Midbrain (tissue), 1 donor: ENCODE results near the gene PPAT.
"Not testable (repeated sequence)": the region's sequence is repeated elsewhere in the genome, so short reads cannot be mapped to it uniquely, and the experiment has no call there.

Source experiments
- DNase-seq: peaks from one replicate; lab custom pipeline; 2025; lab: John Stamatoyannopoulos, UW

Gene PPAT

GRCh38 chr4:56435140-56435926 lies at the start of gene PPAT:
Gene PPAT, minus strand, starts transcription at chr4:56435615. Its CDS starts 138 bp downstream, at chr4:56435477.
- peak; percentile 97 for DNase-seq

- DNase-seq = no peak
Measured at GRCh38 chr4:56480691-56481090, 45.3 kb upstream of the PPAT start.

DNA sequence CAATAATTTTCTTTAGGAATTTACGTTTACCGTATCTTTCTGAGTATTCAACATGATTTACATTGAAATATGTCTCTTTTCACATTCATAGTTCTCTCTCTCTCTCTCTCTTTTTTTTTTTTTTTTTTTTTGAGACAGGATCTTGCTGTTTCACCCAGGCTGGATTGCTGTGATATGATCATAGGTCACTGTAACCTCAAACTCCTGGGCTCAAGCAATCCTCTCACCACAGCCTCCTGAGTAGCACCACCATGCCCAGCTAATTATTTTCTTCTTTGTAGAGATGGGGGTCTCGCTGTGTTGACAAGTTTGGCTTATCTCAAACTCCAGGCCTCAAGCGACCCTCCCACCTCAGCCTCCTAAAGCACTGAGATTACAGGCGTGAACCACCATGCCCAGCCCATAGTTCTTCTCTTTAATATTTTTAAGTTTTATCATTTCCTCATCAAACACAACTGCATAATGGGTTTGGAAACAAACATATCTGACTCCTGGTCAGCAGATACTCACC lies 41.8 kb upstream of the PPAT start:
- no peak for DNase-seq

DNA sequence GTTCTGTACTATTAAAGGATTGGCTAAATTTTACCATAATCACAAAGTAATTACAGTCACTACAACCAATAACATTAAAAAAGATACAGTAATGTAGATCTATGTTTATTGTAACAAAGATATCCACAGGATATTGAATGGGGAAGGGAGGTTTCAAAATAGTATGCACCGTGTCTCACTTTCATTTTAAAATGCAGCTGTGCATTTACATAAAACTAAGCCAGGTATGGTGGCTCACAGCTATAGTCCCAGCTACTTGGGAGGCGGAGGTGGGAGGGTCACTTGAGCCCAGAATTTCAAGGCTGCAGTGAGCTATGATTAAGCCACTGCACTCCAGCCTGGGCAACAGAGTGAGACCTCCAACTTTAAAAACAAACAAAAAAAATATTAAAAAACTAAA lies 40.5 kb upstream of the PPAT start:
- DNase-seq = no peak

- DNase-seq = no peak
Measured at GRCh38 chr4:56469489-56470210, 34.2 kb upstream of the PPAT start.

DNA sequence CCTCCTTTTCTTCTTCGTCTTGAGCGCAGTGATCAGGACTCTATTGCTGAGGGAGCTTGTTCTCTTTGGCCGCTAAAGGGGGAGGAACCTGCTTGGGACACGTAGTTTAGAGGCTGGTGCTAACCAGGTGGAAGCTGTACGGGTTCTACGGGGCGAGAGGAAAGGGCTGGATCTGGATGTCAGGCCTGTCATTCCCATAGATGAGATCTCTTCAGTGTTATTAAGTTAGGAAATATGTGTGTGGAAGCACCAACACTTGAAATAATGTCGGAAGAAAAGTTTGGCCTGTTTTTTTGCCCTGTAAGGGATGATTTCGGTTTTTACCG lies 32.6 kb upstream of the PPAT start:
- peak; percentile 48 for DNase-seq

DNA sequence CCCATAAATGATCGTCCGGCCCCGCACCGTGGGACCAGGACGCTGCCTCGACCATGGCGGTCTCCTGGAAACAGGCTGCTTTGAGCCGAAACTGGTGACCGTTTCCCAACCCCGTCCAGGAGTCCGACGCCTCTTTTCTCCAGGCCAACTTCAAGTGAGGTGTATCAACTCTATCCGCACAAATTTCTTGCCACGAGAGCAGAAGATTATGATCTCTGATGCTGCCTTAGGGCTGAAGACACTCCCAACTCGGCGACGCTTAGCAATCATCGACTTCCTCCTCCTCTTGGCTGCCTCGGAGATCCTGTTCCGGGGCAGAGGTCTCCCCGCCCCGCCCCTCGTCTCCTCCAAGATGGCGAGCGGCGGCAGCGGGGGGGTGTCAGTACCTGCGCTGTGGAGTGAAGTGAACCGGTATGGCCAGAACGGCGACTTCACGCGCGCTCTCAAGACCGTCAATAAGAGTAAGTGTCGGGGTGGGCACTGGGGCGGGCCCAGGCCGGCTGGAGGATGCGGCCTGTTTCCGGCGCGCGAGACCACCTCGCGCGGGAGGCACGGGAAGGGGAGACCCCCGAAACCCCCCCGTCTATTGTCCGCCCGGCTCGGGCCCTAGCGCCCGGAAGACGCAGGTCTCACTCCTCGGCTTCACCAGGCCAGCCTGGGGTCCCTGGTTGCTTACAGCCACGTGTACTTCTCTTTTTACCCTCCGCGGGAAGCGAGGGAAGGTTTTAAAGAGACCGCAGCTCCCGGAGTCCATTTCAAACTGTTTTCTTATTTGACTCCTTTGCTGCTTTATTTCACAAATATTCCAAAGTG lies 32.1 kb upstream of the PPAT start, which contains the start of gene SRP72:
Gene SRP72, plus strand, starts transcription at position 334 of the 813 bp plus-strand sequence. Its CDS starts 19 bp downstream, at position 353.
- DNase-seq = peak; percentile 91

DNA sequence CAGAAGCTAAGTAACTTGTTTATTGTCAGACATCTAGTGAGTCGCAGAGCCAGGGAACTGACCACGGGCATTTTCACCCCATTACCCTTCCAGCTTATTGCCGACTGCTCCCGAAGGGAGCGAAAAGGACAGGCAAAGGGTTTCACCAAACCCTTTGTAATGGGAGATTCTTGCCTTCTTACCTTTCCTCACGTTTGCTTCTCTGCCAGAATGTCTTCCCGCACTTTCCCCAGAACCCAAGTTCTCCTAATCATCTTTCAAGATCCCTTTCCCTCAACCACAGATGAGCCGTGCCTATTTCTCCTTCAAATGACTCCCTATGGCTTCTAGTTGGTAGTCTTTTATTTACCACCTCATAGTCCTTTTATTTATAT lies 31.5 kb upstream of the PPAT start:
- peak; percentile 61 for DNase-seq

DNA sequence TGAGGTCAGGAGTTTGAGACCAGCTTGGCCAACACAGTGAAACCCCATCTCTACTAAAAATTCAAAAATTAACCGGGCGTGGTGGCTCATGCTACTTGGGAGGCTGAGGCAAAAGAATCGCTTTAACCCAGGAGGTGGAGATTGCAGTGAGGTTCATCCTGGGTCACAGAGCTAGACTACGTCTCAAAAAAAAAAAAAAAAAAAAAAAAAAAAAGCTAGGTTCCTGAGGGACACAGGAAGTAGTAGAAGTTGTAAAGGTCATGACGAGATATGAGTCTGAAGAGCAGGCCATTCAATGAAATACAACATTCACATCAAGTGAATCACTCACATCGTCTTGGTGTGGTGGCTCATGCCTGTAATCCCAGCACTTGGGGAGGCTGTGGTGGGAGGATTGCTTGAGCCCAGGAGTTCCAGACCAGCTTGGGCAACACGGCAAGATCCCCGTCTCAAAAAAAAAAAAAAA lies 30.9 kb upstream of the PPAT start:
- not testable (repeated sequence) for DNase-seq

DNA sequence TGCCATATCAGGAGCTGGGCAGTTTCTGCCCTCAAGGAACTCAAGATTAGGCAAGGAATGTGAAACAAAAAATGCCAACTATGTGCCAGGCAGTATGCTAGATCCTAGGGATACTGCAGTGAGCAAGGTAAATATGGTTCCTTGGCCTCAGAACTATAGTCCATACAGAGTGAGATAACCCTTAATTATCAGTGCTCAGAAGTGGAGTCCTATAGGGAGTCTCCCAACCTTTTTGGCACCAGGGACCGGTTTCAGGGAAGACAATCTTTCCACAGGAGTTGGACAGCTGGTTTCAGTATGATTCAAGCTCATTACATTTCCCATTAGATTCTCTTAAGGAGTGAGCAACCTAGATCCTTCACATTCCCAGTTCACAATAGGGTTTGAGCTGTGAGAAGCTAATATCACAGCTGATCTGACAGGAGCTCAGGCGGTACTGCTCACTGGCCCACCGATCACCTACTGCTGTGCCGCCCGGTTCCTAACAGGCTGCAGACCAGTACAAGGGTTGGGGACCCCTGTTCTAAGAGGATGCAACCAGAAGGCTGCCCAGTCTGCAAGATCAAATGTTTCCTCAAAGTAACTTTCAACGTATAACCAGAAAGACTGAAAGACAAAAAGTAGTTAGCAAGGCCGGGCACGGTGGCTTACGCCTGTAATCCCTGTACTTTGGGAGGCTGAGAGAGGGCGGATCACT lies 30.3 kb upstream of the PPAT start:
- DNase-seq = no peak

DNA sequence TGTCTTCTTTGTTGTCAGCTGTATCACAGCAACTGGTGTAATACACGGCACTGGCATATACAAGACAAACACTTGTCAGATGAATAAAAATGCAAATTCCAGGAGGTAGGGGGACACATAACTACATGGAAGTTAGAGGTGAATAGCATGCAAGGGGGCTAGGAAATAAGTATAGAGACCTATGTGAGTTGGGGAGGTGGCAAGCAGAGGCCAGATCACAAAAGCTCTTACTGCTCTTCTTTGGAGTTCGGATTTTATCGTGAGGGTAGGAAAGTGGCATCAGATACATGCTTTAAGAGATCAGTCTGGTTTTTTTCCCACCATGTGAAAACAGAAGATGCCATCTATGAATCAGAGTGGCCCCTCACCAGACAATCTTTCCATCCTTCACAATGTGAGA lies 29.2 kb upstream of the PPAT start:
- no peak for DNase-seq

DNA sequence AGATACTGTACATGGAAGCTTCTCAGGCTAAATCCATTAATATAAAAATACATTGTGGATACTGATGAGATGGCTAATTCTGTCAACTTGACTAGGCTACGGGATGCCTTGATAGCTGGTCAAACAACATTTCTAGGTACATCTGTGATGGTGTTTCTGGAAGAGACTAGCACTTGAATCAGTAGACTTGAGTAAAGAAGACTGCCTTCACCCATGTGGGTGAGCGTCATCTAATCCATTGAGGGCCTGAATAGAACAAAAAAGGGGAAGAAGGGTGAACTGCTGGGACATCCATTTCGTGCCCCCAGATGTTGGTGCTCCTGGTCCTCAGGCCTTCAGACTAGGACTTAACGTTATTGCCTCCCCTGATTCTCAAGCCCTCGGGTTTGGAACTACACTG lies 28.3 kb upstream of the PPAT start:
- no peak for DNase-seq

DNA sequence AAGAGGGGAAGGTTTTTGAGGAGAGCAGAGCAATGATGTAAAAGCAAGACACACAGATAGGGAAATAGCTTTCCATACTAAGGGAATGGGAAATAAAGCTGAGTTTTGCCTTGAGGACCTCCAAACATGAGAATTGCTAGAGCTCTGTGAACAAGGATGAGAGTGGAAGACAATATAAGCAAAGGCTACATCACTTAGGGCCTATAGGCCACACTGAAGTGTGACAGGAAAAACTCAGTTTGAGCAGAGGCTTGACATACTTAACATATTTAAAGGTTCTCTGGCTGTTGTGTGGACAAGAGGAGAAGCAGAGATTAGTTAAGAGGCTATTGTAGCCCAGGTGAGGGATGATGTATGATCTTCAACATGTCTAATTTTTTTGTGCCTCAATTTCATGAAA lies 26.7 kb upstream of the PPAT start:
- no peak for DNase-seq

DNA sequence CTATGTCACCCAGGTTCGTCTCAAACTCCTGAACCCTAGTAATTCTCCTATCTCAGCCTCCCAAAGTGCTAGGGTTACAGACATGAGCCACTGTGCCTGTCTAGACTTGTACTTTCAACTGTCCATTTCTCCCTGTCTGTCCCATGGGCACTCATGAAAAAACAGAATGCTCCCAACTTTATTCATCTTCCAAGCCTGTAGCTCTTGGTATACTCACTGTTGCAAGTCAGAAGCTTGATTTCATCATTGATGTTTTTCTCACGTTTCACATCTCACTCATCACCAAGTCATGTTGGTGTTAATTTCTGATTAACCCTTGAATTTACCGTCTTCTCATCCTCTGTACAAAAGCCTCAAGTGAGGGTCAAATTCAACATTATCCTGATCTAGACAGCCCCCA lies 24.7 kb upstream of the PPAT start:
- no peak for DNase-seq

DNA sequence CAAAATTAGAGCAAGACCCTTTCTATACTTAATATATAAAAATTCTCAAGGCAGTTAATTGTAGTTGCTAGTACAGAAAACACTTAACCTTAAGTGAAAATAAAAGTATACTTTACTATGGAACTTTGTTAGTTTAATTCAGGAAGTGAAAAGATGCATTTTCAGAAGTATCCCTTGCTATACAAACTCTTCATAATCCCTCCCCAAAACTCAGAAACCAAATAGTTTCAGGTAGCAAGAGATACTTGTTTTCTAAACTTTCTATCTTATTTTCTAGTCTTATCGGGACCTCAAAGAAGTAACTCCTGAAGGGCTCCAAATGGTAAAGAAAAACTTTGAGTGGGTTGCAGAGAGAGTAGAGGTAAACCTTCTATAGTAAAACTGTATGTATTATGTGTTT lies 14.9 kb upstream of the PPAT start:
- no peak for DNase-seq

DNA sequence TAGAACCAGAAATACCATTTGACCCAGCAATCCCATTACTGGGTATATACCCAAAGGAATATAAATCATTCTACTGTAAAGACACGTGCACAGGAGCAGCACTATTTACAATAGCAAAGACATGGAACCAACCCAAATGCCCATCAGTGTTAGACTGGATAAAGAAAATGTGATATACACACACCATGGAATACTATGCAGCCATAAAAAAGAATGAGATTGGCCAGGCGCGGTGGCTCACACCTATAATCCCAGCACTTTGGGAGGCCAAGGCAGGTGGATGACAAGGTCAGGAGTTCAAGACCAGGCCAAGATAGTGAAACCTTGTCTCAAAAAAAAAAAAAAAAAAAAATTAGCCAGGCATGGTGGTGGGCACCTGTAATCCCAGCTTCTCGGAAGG lies 14.1 kb upstream of the PPAT start:
- DNase-seq = not testable (repeated sequence)

GRCh38 chr4:56448301-56448700 lies 12.9 kb upstream of the PPAT start:
- no peak for DNase-seq

DNA sequence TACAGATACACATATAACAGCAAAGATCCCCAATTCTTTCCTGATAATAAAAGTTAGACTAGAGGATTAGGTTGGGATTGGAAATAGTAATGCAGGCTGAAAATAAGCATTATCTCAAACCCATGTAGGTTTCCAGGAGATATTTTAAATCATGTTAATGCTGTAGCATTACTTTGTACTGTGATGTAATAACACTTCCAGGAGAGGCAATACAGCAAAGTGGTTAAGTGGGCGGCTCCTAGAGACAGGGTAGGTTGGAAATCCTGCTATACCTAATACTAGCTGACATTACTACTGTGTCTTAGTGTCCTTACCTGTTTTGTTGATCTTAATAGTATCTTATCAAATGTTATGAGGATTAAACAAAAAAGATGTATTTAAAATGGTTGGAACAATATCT lies 10.3 kb upstream of the PPAT start:
- no peak for DNase-seq

DNA sequence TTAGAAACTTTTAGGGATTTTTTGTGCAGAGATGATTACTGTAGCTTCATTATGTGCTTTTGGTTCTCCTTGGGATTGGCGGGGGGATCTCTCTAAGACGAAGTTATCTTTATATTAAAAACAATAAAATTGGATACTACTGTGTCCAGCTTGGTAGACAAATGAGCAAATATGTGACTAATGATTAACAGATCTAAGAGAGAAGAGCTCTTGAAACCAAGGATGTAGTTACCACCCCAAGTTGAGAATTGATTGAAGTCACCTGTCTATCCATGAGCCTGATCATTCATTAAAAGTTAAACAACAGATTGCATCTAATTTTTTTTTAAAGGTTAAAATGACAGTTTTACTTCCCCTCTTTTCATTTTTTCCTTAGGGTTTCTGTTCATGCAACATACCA lies 9.3 kb upstream of the PPAT start:
- no peak for DNase-seq

DNA sequence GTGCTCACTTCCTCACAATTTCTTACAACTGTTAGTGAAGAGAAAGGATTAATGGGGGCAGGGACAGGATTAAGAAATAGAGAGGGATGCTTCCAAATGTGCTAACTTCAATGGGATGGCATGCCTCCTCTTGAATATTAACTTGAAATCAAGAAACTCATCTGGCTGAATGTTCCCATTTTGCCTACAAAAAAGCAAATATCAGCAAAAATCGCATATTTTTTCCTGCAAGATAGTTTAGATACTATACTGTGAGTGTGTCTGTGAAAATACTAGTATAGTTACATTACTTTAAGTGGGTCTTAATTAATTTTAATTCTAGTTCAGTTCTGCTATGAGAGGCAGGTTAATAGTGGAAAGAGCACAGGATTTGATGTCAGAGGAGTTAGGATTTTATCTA lies 5.6 kb upstream of the PPAT start:
- no peak for DNase-seq

DNA sequence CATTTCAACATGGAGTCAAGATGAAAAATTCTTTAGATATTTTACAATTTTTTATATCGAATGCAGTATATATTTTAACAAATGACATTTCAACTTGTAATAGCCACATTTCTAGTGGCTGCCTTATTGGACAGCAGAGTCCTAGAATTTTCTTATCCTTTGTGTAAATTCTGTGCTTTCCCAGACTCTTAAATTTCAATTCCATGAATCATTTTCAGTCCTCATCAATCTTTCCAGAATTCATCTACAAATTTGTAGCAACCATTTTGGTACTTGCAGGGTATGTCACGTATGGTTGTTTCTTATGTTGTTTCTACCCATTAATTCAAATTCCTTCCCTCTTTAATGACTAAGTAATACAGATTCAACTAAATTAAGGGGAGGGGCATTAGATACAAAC lies 3.4 kb upstream of the PPAT start:
- DNase-seq = no peak

- no peak for DNase-seq
Measured at GRCh38 chr4:56434599-56435139, 746 bp downstream of the PPAT start.
